Astrocyte (in vitro differentiated cells and primary cell): Measurements from ENCODE around the gene EXOC6. TPM values are rescaled to one million over a fixed set of nuclear protein-coding genes. Genes with fewer than 3 reads are reported as not detected.

Experiments used
- DNase-seq: peaks from one replicate; pipeline ENCODE4 v3.0.0-alpha.2; 2010; ENCODE audit warnings: low read depth
- FAIRE-seq: peaks from 2 replicates; lab custom pipeline; 2011; peaks lifted over from hg19 to GRCh38; lab: Jason Lieb, UNC
- H2AFZ ChIP-seq: 2 replicates; pipeline ENCODE4 v1.6.0; 2012; ENCODE audit warnings: low read depth, low read length, inconsistent platforms
- H3K27ac ChIP-seq: 2 replicates; pipeline ENCODE4 v1.5.1; 2011; ENCODE audit warnings: low read depth, low read length, inconsistent platforms
- H3K27me3 ChIP-seq: 2 replicates; pipeline ENCODE4 v1.6.0; 2011; ENCODE audit warnings: low read length, inconsistent platforms; ENCODE audit not compliant: insufficient read depth
- H3K36me3 ChIP-seq: 2 replicates; pipeline ENCODE4 v1.5.1; 2011; ENCODE audit warnings: low read length, inconsistent platforms; ENCODE audit not compliant: insufficient read depth
- H3K4me1 ChIP-seq: 2 replicates; pipeline ENCODE4 v1.5.1; 2011; ENCODE audit warnings: low read length, inconsistent platforms; ENCODE audit not compliant: insufficient read depth
- H3K4me2 ChIP-seq: 2 replicates; pipeline ENCODE4 v1.6.0; 2012; ENCODE audit warnings: low read length, inconsistent platforms
- H3K4me3 ChIP-seq: 2 replicates; pipeline ENCODE4 v1.5.1; 2011; ENCODE audit warnings: low read depth, mild to moderate bottlenecking, low read length, inconsistent platforms; ENCODE audit not compliant: insufficient read depth
- H3K79me2 ChIP-seq: 2 replicates; pipeline ENCODE4 v1.6.0; 2012; ENCODE audit warnings: mild to moderate bottlenecking, low read length, inconsistent platforms; ENCODE audit not compliant: insufficient read depth
- H3K9ac ChIP-seq: 2 replicates; pipeline ENCODE4 v1.6.0; 2012; ENCODE audit warnings: mild to moderate bottlenecking, low read length, inconsistent platforms
- H3K9me3 ChIP-seq: 2 replicates; pipeline ENCODE4 v1.5.1; 2012; ENCODE audit warnings: low read depth, mild to moderate bottlenecking, low read length, inconsistent platforms; ENCODE audit not compliant: insufficient read depth
- H4K20me1 ChIP-seq: 2 replicates; pipeline ENCODE4 v1.6.0; 2012; ENCODE audit warnings: low read length, inconsistent platforms; ENCODE audit not compliant: insufficient read depth
- H3K27ac Mint-ChIP-seq: one replicate; pipeline ENCODE4 v1.8.0; 2021; ENCODE audit warnings: mild to moderate bottlenecking, mixed read lengths; ENCODE audit not compliant: unreplicated experiment
- H3K27me3 Mint-ChIP-seq: one replicate; pipeline ENCODE4 v1.8.0; 2021; ENCODE audit warnings: low read depth, mixed read lengths; ENCODE audit not compliant: unreplicated experiment
- H3K36me3 Mint-ChIP-seq: one replicate; pipeline ENCODE4 v1.8.0; 2021; ENCODE audit warnings: low read depth, mixed read lengths; ENCODE audit not compliant: unreplicated experiment
- H3K4me1 Mint-ChIP-seq: one replicate; pipeline ENCODE4 v1.8.0; 2021; ENCODE audit warnings: low read depth, mixed read lengths; ENCODE audit not compliant: unreplicated experiment
- H3K4me3 Mint-ChIP-seq: one replicate; pipeline ENCODE4 v1.8.0; 2021; ENCODE audit warnings: mild to moderate bottlenecking, moderate library complexity, mixed read lengths; ENCODE audit not compliant: unreplicated experiment
- H3K9me3 Mint-ChIP-seq: one replicate; pipeline ENCODE4 v1.8.0; 2021; ENCODE audit warnings: mild to moderate bottlenecking, mixed read lengths; ENCODE audit not compliant: unreplicated experiment
- CTCF ChIP-seq: IDR thresholded peaks from 2 replicates; pipeline ENCODE4 v1.5.1; 2011; ENCODE audit warnings: low read depth, mild to moderate bottlenecking, inconsistent platforms, low read length, moderate library complexity; ENCODE audit not compliant: insufficient read depth
- EZH2 ChIP-seq: IDR thresholded peaks from 2 replicates; pipeline ENCODE4 v1.6.1; 2012; ENCODE audit warnings: mild to moderate bottlenecking, low read length, inconsistent platforms; ENCODE audit not compliant: insufficient read depth
- total RNA-seq: library from RNA; stranded (reverse); gene quantifications from 2 replicates; pipeline ENCODE4 v1.2.1, GENCODE V29; 2021

The EXOC6 gene
- total RNA-seq, 1 donor from 2014 or later = 4.9 TPM

GRCh38 chr10:92993699-92994272 lies 145.5 kb downstream of the EXOC6 start:
- H3K27ac Mint-ChIP-seq = no peak overlapping the region
- H3K4me3 ChIP-seq = no peak overlapping the region
- no peaks in the 10 kb centered on the region for H3K79me2 ChIP-seq
- no peak for TF ChIP-seq CTCF
- TF ChIP-seq EZH2 = no peak
- DNase-seq = no peak
- H3K27me3 Mint-ChIP-seq = no peaks in the 10 kb centered on the region
- no peak overlapping the region for H3K9ac ChIP-seq
- no peak overlapping the region for H3K4me2 ChIP-seq
- H3K4me1 ChIP-seq = no peaks in the 10 kb centered on the region
- no peaks in the 10 kb centered on the region for H3K36me3 ChIP-seq
- no peaks in the 10 kb centered on the region for H3K36me3 Mint-ChIP-seq
- no peak for FAIRE-seq
- no peak overlapping the region for H2AFZ ChIP-seq
- no peaks in the 10 kb centered on the region for H4K20me1 ChIP-seq
- H3K9me3 Mint-ChIP-seq = no peaks in the 10 kb centered on the region
- no peak overlapping the region for H3K27ac ChIP-seq
- no peaks in the 10 kb centered on the region for H3K9me3 ChIP-seq
- H3K4me1 Mint-ChIP-seq = peaks cover 24% of the 10 kb centered on the region
- no peaks in the 10 kb centered on the region for H3K27me3 ChIP-seq
- no peak overlapping the region for H3K4me3 Mint-ChIP-seq

- Mint-ChIP-seq H3K4me1 (peaks cover 21% of the 10 kb centered on the region), H3K9me3 (no peaks in the 10 kb centered on the region), H3K4me3 (no peak overlapping the region), H3K36me3 (no peaks in the 10 kb centered on the region), H3K27me3 (no peaks in the 10 kb centered on the region), H3K27ac (no peak overlapping the region)
- Histone ChIP-seq H4K20me1 (no peaks in the 10 kb centered on the region), H3K27me3 (no peaks in the 10 kb centered on the region), H3K9ac (no peak overlapping the region), H3K36me3 (no peaks in the 10 kb centered on the region), H3K4me1 (no peaks in the 10 kb centered on the region), H2AFZ (no peak overlapping the region), H3K79me2 (no peaks in the 10 kb centered on the region), H3K4me2 (no peak overlapping the region), H3K9me3 (no peaks in the 10 kb centered on the region), H3K4me3 (no peak overlapping the region), H3K27ac (no peak overlapping the region)
- DNase-seq (no peak), FAIRE-seq (no peak)
- TF ChIP-seq EZH2 = no peak
- TF ChIP-seq CTCF = no peak
Observed at GRCh38 chr10:92995509-92995908, 147.2 kb downstream of the EXOC6 start.

GRCh38 chr10:92997620-92998019 lies 149.3 kb downstream of the EXOC6 start:
- H3K9ac ChIP-seq = no peak overlapping the region
- no peak overlapping the region for H2AFZ ChIP-seq
- H3K27ac ChIP-seq = no peak overlapping the region
- no peak overlapping the region for H3K4me3 Mint-ChIP-seq
- H3K27ac Mint-ChIP-seq = peak overlapping the region; percentile 19
- no peak overlapping the region for H3K4me2 ChIP-seq
- H4K20me1 ChIP-seq = no peaks in the 10 kb centered on the region
- no peaks in the 10 kb centered on the region for H3K9me3 ChIP-seq
- FAIRE-seq (no peak), DNase-seq (no peak)
- no peaks in the 10 kb centered on the region for H3K36me3 ChIP-seq
- H3K4me1 Mint-ChIP-seq = peaks cover 12% of the 10 kb centered on the region
- H3K27me3 ChIP-seq = no peaks in the 10 kb centered on the region
- no peaks in the 10 kb centered on the region for H3K36me3 Mint-ChIP-seq
- H3K27me3 Mint-ChIP-seq = no peaks in the 10 kb centered on the region
- no peak overlapping the region for H3K4me3 ChIP-seq
- TF ChIP-seq EZH2 = no peak
- H3K9me3 Mint-ChIP-seq = no peaks in the 10 kb centered on the region
- H3K4me1 ChIP-seq = no peaks in the 10 kb centered on the region
- no peaks in the 10 kb centered on the region for H3K79me2 ChIP-seq
